OCI-LY7 (cell line): Measurements from ENCODE around the gene STOM. TPM values are rescaled to one million over a fixed set of nuclear protein-coding genes. Genes with fewer than 3 reads are reported as not detected.

Experiments
- BruUV-seq: library from RNA; stranded (reverse); fragments of 400-500 nt; replicated peaks from 2 replicates; lab custom pipeline; 2021; lab: Mats Ljungman, UMichigan
- CTCF ChIA-PET: fragments of 300-600 bp; sonication (Branson Sonifier 250); formaldehyde crosslinking; loops from one replicate; lab custom pipeline; 2022; ENCODE audit warnings: antibody characterized with exemption; ENCODE audit not compliant: unreplicated experiment; lab: Charles Lee
- POLR2A ChIA-PET: fragments of 300-600 bp; sonication (Branson Sonifier 250); formaldehyde crosslinking; loops from one replicate; lab custom pipeline; 2022; ENCODE audit warnings: antibody characterized with exemption; lab: Charles Lee
- DNase-seq: peaks from one replicate; pipeline ENCODE4 v3.0.0-alpha.2; 2015; ENCODE audit warnings: low spot score
- H2AFZ ChIP-seq: fragments of 200-600 bp; sonication (generic), shearing (Covaris generic); 2 replicates; pipeline ENCODE4 v1.6.1; 2014; ENCODE audit warnings: mild to moderate bottlenecking, antibody characterized with exemption, low read length, moderate library complexity
- H3K27ac ChIP-seq: fragments of 200-600 bp; sonication (generic); 2 replicates; pipeline ENCODE4 v1.5.1; 2014; ENCODE audit warnings: mixed run types, low read depth, mild to moderate bottlenecking, moderate library complexity, low read length, inconsistent platforms; ENCODE audit not compliant: poor library complexity, severe bottlenecking
- H3K36me3 ChIP-seq: fragments of 200-600 bp; sonication (generic); 2 replicates; pipeline ENCODE4 v1.6.1; 2014; ENCODE audit warnings: mild to moderate bottlenecking, antibody characterized with exemption, low read length, moderate library complexity, mixed read lengths; ENCODE audit not compliant: insufficient read depth
- H3K4me1 ChIP-seq: fragments of 200-600 bp; sonication (generic); 2 replicates; pipeline ENCODE4 v1.5.1; 2014; ENCODE audit warnings: mild to moderate bottlenecking, low read length; ENCODE audit not compliant: insufficient read depth, poor library complexity, severe bottlenecking
- H3K4me2 ChIP-seq: fragments of 200-600 bp; sonication (generic); 2 replicates; pipeline ENCODE4 v1.6.1; 2014; ENCODE audit warnings: mild to moderate bottlenecking, low read length
- H3K4me3 ChIP-seq: fragments of 200-600 bp; sonication (generic); 2 replicates; pipeline ENCODE4 v1.5.1; 2014; ENCODE audit warnings: mild to moderate bottlenecking, low read depth, low read length; ENCODE audit not compliant: poor library complexity, severe bottlenecking
- H3K79me2 ChIP-seq: fragments of 200-600 bp; sonication (generic); 2 replicates; pipeline ENCODE4 v1.6.1; 2016; ENCODE audit warnings: low read depth, mild to moderate bottlenecking, low read length, moderate library complexity, mixed read lengths; ENCODE audit not compliant: insufficient read depth
- H3K9me2 ChIP-seq: fragments of 200-600 bp; sonication (generic); 2 replicates; pipeline ENCODE4 v1.6.1; 2016; ENCODE audit warnings: mild to moderate bottlenecking, low read length, mixed read lengths; ENCODE audit not compliant: insufficient read depth
- H3K9me3 ChIP-seq: fragments of 200-600 bp; sonication (generic); 2 replicates; pipeline ENCODE4 v1.6.1; 2014; ENCODE audit warnings: mild to moderate bottlenecking, mixed run types, low read length, mixed read lengths
- H4K20me1 ChIP-seq: fragments of 200-600 bp; sonication (generic); 2 replicates; pipeline ENCODE4 v1.6.1; 2014; ENCODE audit warnings: mild to moderate bottlenecking, antibody characterized with exemption, low read length, moderate library complexity, mixed read lengths; ENCODE audit not compliant: insufficient read depth
- EZH2phosphoT487 ChIP-seq: fragments of 200-600 bp; sonication (generic); IDR thresholded peaks from 2 replicates; pipeline ENCODE4 v1.6.1; 2018; ENCODE audit warnings: low read depth, borderline replicate concordance, mild to moderate bottlenecking, mixed run types, antibody characterized with exemption, low read length, moderate library complexity, mixed read lengths
- intact Hi-C: fragments of 100-400 bp; cut with micrococcal nuclease; formaldehyde crosslinking; loops from one replicate; pipeline ENCODE4 v1.10.0; 2022; ENCODE audit not compliant: unreplicated experiment
- total RNA-seq, 2 experiments: library from RNA; depleted of rRNA in 1 of 2; stranded (reverse); fragments of >200 nt in 1 of 2; shearing (Covaris generic) in 1 of 2; gene quantifications; 2 replicates each; pipeline ENCODE4 v1.2.3, GENCODE V29; 2014 to 2022
- TF ChIP-seq, protein P1 (sequence below): fragments of 200-600 bp; sonication (generic); conservative IDR thresholded peaks from 2 replicates; pipeline ENCODE4 v1.5.1; 2014; ENCODE audit warnings: mild to moderate bottlenecking, antibody characterized with exemption, low read length, moderate library complexity, mixed read lengths

Gene STOM
- total RNA-seq, 2 experiments from 2014 or later, result 5.7 to 7.3 TPM

DNA sequence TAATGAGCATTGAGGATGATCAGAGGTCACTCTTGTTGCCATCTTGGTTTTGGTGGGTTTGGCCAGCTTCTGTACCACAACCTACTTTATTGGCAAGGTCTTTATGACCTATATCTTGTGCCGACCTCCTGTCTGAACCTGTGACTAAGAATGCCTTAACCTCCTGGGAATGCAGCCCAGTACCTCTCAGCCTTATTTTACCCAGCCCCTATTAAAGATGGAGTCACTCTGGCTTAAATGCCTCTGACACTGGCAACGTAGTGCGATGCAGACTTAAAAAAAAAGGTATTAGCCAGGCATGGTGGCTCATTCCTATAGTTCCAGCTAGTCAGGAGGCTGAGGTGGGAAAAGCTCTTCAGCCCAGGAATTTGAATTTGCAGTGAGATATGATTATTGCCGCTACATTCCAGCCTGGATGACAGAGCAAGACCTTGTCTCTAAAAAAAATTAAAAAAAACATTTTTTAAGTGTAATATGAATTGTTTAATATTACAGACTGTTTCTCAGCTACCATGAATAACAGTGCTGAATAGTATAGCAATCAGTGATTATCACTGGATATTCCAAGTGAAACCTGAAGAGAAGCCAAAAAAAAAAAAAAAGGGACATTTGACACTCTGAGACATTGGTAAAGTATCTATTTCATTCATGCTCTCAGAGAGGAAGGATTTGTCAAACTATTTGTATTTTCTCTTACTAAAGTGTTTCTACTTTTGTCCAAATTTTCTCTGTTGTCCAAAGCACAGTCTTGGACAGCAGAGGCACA, 18.3 kb upstream of the STOM start:
- intact Hi-C loops, result no loop called here
- H3K9me2 ChIP-seq, result no peaks in the 10 kb centered on the region

DNA sequence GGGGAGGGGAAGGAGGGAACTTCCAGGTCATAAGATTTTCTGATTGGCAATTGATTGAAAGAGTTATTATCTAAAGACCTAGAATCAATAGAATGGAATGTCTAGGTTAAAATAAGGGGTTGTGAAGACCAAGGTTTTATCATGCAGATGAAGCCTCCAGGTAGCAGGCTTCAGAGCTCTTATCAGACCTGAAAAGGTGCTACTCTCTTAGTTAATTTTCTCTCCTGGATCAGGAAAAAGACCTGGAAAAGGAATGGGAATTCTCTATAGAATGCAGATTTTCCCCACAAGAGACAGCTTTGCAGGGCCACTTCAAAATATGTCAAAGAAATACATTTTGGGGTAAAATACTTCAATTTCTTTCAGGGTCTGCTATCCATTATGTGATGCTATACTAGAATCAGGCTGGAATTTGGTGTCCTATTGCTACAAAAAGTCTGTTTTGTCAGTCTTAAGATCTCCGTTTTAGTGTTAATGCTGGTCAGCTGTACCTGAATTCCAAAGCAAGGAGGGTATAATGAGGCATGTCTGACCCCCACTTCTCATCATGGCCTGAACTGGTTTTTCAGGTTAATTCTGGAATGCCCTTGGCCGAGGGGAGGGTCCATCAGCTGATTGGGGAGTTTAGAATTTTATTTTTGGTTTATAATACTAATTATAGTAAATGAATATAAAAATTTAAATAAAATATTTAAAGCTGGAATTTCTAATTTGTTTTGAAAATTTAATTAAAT, 16.6 kb upstream of the STOM start:
- Histone ChIP-seq H3K9me2 (no peaks in the 10 kb centered on the region), H3K36me3 (no peaks in the 10 kb centered on the region), H3K79me2 (no peaks in the 10 kb centered on the region), H3K4me2 (no peak overlapping the region), H2AFZ (no peak overlapping the region), H3K9me3 (no peaks in the 10 kb centered on the region), H3K27ac (no peak overlapping the region), H4K20me1 (no peaks in the 10 kb centered on the region), H3K4me3 (no peak overlapping the region), H3K4me1 (no peaks in the 10 kb centered on the region)
- BruUV-seq, result no TSS peak
- POLR2A ChIA-PET, result interaction anchor here (0.6 kb wide), 1 partner anchor 781 kb away, joined by 4 read pairs; no protein-coding TSS in a partner anchor
- intact Hi-C loops, result no loop called here
- no peak for DNase-seq
- CTCF ChIA-PET, result no interaction called here
- TF ChIP-seq EZH2phosphoT487, result no peak
- TF ChIP-seq, protein P1, sequence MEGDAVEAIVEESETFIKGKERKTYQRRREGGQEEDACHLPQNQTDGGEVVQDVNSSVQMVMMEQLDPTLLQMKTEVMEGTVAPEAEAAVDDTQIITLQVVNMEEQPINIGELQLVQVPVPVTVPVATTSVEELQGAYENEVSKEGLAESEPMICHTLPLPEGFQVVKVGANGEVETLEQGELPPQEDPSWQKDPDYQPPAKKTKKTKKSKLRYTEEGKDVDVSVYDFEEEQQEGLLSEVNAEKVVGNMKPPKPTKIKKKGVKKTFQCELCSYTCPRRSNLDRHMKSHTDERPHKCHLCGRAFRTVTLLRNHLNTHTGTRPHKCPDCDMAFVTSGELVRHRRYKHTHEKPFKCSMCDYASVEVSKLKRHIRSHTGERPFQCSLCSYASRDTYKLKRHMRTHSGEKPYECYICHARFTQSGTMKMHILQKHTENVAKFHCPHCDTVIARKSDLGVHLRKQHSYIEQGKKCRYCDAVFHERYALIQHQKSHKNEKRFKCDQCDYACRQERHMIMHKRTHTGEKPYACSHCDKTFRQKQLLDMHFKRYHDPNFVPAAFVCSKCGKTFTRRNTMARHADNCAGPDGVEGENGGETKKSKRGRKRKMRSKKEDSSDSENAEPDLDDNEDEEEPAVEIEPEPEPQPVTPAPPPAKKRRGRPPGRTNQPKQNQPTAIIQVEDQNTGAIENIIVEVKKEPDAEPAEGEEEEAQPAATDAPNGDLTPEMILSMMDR, result no peak

More for the DNA sequence above, 18.3 kb upstream of the STOM start:
- Histone ChIP-seq H3K4me1 (no peaks in the 10 kb centered on the region), H3K9me3 (no peaks in the 10 kb centered on the region), H4K20me1 (no peaks in the 10 kb centered on the region), H3K4me3 (no peak overlapping the region), H3K27ac (no peak overlapping the region), H2AFZ (no peak overlapping the region), H3K4me2 (no peak overlapping the region), H3K79me2 (no peaks in the 10 kb centered on the region), H3K36me3 (no peaks in the 10 kb centered on the region)
- no peak for TF ChIP-seq EZH2phosphoT487
- TF ChIP-seq, protein P1, result no peak
- BruUV-seq, result no TSS peak
- CTCF ChIA-PET, result no interaction called here
- POLR2A ChIA-PET, result interaction anchor here (0.7 kb wide), 1 partner anchor 19 kb away, joined by 3 read pairs; no protein-coding TSS in a partner anchor
- DNase-seq, result no peak
